OCI-LY7 (cell line): ENCODE measurements around the gene TMEM212.

Experiments
- CTCF ChIP-seq: fragments of 200-600 bp; sonication (generic); conservative IDR thresholded peaks from 2 replicates; pipeline ENCODE4 v1.5.1; 2014; ENCODE audit warnings: mild to moderate bottlenecking, antibody characterized with exemption, low read length, moderate library complexity, mixed read lengths
- EZH2phosphoT487 ChIP-seq: fragments of 200-600 bp; sonication (generic); IDR thresholded peaks from 2 replicates; pipeline ENCODE4 v1.6.1; 2018; ENCODE audit warnings: low read depth, borderline replicate concordance, mild to moderate bottlenecking, mixed run types, antibody characterized with exemption, low read length, moderate library complexity, mixed read lengths

GRCh38 chr3:171845481-171846284 is 2.5 kb downstream of the TMEM212 start:
- TF ChIP-seq CTCF, result no peak
- no peak for TF ChIP-seq EZH2phosphoT487
